Spleen (tissue), 11 donors: ENCODE measurements around the gene HOXA13. TPM values are rescaled to one million over a fixed set of nuclear protein-coding genes. Genes with fewer than 3 reads are reported as not detected.

ENCODE experiments used
- DNase-seq: peaks from one replicate; pipeline ENCODE4 v3.0.0-alpha.2; 2020
- H3K27ac ChIP-seq, 8 donors: fragments of 200-600 bp; sonication (generic) in 7 of 8; 1 replicate in 4 of 8; 2 replicates in 4 of 8; pipeline versions ENCODE4 v1.5.0 to v1.8.0; 2016 to 2021; ENCODE audit warnings: inconsistent platforms in 4 of 8, mild to moderate bottlenecking in 4 of 8, moderate library complexity in 1 of 8
- H3K27me3 ChIP-seq, 7 donors: fragments of 200-600 bp; sonication (generic) in 6 of 7; replicated peaks in 1 of 7; 1 replicate in 4 of 7; 2 replicates in 3 of 7; pipeline versions ENCODE4 v1.5.0 to v1.8.0; 2016 to 2021; ENCODE audit warnings: inconsistent platforms in 3 of 7, mild to moderate bottlenecking in 1 of 7
- H3K36me3 ChIP-seq, 6 donors: fragments of 200-600 bp; sonication (generic) in 5 of 6; 1 replicate in 4 of 6; 2 replicates in 2 of 6; pipeline versions ENCODE4 v1.5.0 to v1.8.0; 2016 to 2021; ENCODE audit warnings: inconsistent platforms in 2 of 6
- H3K4me1 ChIP-seq, 6 donors: fragments of 200-600 bp; sonication (generic) in 5 of 6; 1 replicate in 3 of 6; 2 replicates in 3 of 6; pipeline versions ENCODE4 v1.5.0 to v1.8.0; 2016 to 2021; ENCODE audit warnings: inconsistent platforms in 3 of 6
- H3K4me3 ChIP-seq, 8 donors: fragments of 200-600 bp; sonication (generic) in 7 of 8; 1 replicate in 4 of 8; 2 replicates in 4 of 8; pipeline versions ENCODE4 v1.5.0 to v1.8.0; 2016 to 2021; ENCODE audit warnings: inconsistent platforms in 4 of 8, mild to moderate bottlenecking in 4 of 8, moderate library complexity in 2 of 8
- H3K9me3 ChIP-seq, 8 donors: fragments of 200-600 bp; sonication (generic) in 7 of 8; 1 replicate in 4 of 8; 2 replicates in 4 of 8; pipeline versions ENCODE4 v1.5.0 to v1.8.0; 2016 to 2021; ENCODE audit warnings: inconsistent platforms in 4 of 8
- CTCF ChIP-seq, 11 experiments: fragments of 200-600 bp in 7 of 11; fragments of 450-650 bp in 4 of 11; sonication (generic) in 4 of 11; IDR thresholded peaks in 8 of 11; conservative IDR thresholded peaks in 3 of 11; 1 replicate in 7 of 11; 2 replicates in 4 of 11; pipeline versions ENCODE4 v1.4.0 to v1.8.0; 2016 to 2021; ENCODE audit warnings: antibody characterized with exemption in 11 of 11, inconsistent platforms in 4 of 11, mild to moderate bottlenecking in 1 of 11
- POLR2A ChIP-seq, 3 donors: fragments of 450-650 bp; IDR thresholded peaks; one replicate each; pipeline ENCODE4 v1.5.1; 2017; ENCODE audit warnings: antibody characterized with exemption in 3 of 3, mild to moderate bottlenecking in 1 of 3
- POLR2AphosphoS5 ChIP-seq, 3 donors: sonication (generic); formaldehyde crosslinking; IDR thresholded peaks; one replicate each; pipeline ENCODE4 v1.5.1; 2017; ENCODE audit warnings: antibody characterized with exemption in 3 of 3
- WGBS, 5 donors: extraction: QIAGEN DNeasy Blood & Tissue Kit in 3 of 5; methylation state at CpG; one replicate each; pipeline versions ENCODE4 v1.1.5 to v1.1.7; 2013 to 2018; 5-methylcytosine and 5-hydroxymethylcytosine counted together
- intact Hi-C: fragments of 100-400 bp; cut with DNase I; formaldehyde crosslinking; loops from one replicate; pipeline ENCODE4 v1.15.0; 2023; ENCODE audit warnings: low total_unique reads
- polyA plus RNA-seq, 3 donors: library from polyadenylated mRNA; stranded (reverse); fragments of 200-250 nt; gene quantifications; one replicate each; pipeline ENCODE4 v1.2.1, GENCODE V29; 2013
- total RNA-seq, 7 donors: library from RNA; depleted of rRNA in 3 of 7; stranded (reverse); fragments of >200 nt in 3 of 7; fragmentation: NEBNext Ultra II Directional in 4 of 7; extraction: Animal tissue kit (Norgen Biotek cat#: 25700) in 4 of 7; gene quantifications; one replicate each; pipeline versions ENCODE4 v1.1.0 to v1.2.1, GENCODE V29; 2016 to 2021
- donor health status: healthy with polysubstance abuse.
- donor health status: DM: no; HTN: no; CAD: no; lungs with moderate emphysema.
- donor health status: DM: no; HTN: no; CAD: no.
- donor health status: Bipolar disorder and iron deficiency.
- donor health status: healthy.
- donor health status: DM: no; HTN: no; CAD: no.
- donor health status: DM: yes; HTN: yes; CAD: no.

The HOXA13 gene
- total and polyA plus RNA-seq, 10 donors = not detected

- intact Hi-C loops = no loop called here
- 1 to 13% (median 3%) methylated on average over 35 to 63 of the region's 63 CpGs for WGBS, 5 donors
- Histone ChIP-seq H3K27ac (peak overlapping the region in 7 of 8 donors; percentile 47 to 82 (median 78)), H3K4me3 (peak overlapping the region in 7 of 8 donors; percentile 24 to 67 (median 37)), H3K4me1 (peaks cover 16 to 92% (median 68%) of the 10 kb centered on the region in 6 donors), H3K36me3 (no peaks in the 10 kb centered on the region), H3K27me3 (peaks cover 26 to 100% (median 99%) of the 10 kb centered on the region in 7 donors), H3K9me3 (peaks cover 0 to 4% (median 0%) of the 10 kb centered on the region in 8 donors)
- TF ChIP-seq POLR2AphosphoS5 (IDR thresholded peaks at IDR 0.05) = peak in 2 of 3 donors; percentile 62 to 67
- no peak for TF ChIP-seq CTCF (IDR thresholded peaks at IDR 0.05 in 8 of 11, conservative IDR thresholded peaks at IDR 0.05 in 3 of 11)
- peak; percentile 78 for DNase-seq
Measured at GRCh38 chr7:27155816-27156507, 43.9 kb downstream of the HOXA13 start.

DNA sequence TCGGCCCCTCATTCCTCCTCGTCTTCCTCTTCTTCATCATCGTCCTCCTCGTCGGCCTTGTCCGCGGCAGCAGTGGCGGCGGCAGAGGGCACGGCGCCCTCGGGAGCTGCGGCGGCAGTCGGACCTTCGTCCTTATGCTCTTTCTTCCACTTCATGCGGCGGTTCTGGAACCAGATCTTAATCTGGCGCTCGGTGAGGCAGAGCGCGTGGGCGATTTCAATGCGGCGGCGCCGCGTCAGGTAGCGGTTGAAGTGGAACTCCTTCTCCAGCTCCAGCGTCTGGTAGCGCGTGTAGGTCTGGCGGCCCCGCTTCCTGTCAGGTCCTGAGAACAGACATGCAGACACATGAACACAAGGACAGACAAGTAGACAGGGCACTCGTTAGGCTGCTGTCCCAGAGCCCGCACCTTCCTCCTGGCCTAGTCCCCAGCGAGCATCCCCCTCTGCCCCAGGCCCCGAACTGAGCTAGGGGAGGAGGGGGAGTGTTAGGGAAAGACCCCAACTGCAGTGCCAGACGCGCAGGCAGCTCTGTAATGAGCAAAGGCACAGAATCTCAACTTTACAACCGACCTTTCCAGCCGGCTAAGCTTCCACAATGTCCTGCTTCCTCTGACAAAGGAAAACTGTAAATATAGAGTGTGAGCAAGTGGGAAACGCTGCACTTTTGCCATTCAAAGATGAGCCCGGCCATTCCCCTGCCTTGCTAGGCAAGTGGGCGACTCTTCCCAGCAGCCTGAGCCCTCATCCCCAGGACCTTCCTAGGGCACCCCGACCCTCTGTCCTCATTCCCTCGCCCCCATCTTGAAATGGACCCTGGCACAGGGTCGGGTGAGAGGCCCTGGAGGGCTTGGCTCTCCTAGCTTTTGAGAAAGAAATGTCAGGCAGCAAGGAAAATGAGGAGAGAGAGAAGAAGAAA is 44.7 kb downstream of the HOXA13 start:
- Histone ChIP-seq H3K4me1 (peaks cover 18 to 92% (median 68%) of the 10 kb centered on the region in 6 donors), H3K4me3 (peak overlapping the region in 4 of 8 donors; percentile 34 to 67 (median 42)), H3K9me3 (peaks cover 0 to 4% (median 0%) of the 10 kb centered on the region in 8 donors), H3K36me3 (no peaks in the 10 kb centered on the region), H3K27ac (peak overlapping the region in 7 of 8 donors; percentile 47 to 82 (median 78)), H3K27me3 (peaks cover 26 to 100% (median 100%) of the 10 kb centered on the region in 7 donors)
- TF ChIP-seq POLR2A (IDR thresholded peaks at IDR 0.05) = no peak
- peak in 2 of 3 donors; percentile 40 to 41 for TF ChIP-seq POLR2AphosphoS5 (IDR thresholded peaks at IDR 0.05)
- intact Hi-C loops = no loop called here
- WGBS, 5 donors = 5 to 15% (median 7%) methylated on average over 27 to 48 of the region's 48 CpGs
- DNase-seq = peak; percentile 74

DNA sequence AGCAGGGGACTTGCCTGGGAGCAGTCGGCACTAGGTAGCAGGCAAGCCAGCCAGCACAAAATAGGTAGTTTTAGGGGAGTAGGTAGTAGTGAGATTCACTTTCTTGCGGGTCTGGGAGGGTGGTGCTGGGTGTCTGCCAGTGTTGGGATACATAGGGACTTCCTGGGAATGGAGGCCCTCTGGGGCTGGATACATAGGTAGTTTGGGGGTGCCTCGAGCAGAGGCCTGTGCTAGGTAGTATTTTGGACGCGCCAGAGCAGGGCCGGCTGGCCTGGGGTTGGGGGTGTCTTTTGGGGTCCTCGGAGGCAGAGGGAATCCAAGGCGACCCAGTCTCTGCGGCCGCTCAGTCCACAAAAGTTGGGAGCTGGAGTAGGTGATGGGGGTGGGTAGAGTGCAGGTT is 45.5 kb downstream of the HOXA13 start:
- H3K4me1 ChIP-seq = peaks cover 18 to 91% (median 66%) of the 10 kb centered on the region in 6 donors
- H3K27me3 ChIP-seq = peaks cover 26 to 100% (median 98%) of the 10 kb centered on the region in 7 donors
- WGBS, 5 donors = 61 to 75% (median 68%) methylated on average over 10 of the region's 10 CpGs
- TF ChIP-seq CTCF (IDR thresholded peaks at IDR 0.05 in 8 of 11, conservative IDR thresholded peaks at IDR 0.05 in 3 of 11) = no peak
- no peak for TF ChIP-seq POLR2A (IDR thresholded peaks at IDR 0.05)
- TF ChIP-seq POLR2AphosphoS5 (IDR thresholded peaks at IDR 0.05) = no peak
- H3K4me3 ChIP-seq = no peak overlapping the region
- peaks cover 0 to 4% (median 0%) of the 10 kb centered on the region in 8 donors for H3K9me3 ChIP-seq
- DNase-seq = no peak
- H3K36me3 ChIP-seq = no peaks in the 10 kb centered on the region
- H3K27ac ChIP-seq = no peak overlapping the region
- intact Hi-C loops = no loop called here

- Histone ChIP-seq H3K9me3 (peaks cover 0 to 4% (median 0%) of the 10 kb centered on the region in 8 donors), H3K27ac (no peak overlapping the region), H3K36me3 (no peaks in the 10 kb centered on the region), H3K4me3 (no peak overlapping the region), H3K4me1 (peaks cover 18 to 90% (median 70%) of the 10 kb centered on the region in 6 donors), H3K27me3 (peaks cover 26 to 100% (median 98%) of the 10 kb centered on the region in 7 donors)
- WGBS, 5 donors = 76 to 86% (median 80%) methylated on average over 3 of the region's 3 CpGs
- intact Hi-C loops = no loop called here
- no peak for DNase-seq
- TF ChIP-seq CTCF (IDR thresholded peaks at IDR 0.05 in 8 of 11, conservative IDR thresholded peaks at IDR 0.05 in 3 of 11) (no peak), POLR2A (IDR thresholded peaks at IDR 0.05) (no peak), POLR2AphosphoS5 (IDR thresholded peaks at IDR 0.05) (no peak)
Measured at GRCh38 chr7:27153526-27153925, 46.4 kb downstream of the HOXA13 start.
